ENCODE results near the gene TEX53.

Gene TEX53

DNA sequence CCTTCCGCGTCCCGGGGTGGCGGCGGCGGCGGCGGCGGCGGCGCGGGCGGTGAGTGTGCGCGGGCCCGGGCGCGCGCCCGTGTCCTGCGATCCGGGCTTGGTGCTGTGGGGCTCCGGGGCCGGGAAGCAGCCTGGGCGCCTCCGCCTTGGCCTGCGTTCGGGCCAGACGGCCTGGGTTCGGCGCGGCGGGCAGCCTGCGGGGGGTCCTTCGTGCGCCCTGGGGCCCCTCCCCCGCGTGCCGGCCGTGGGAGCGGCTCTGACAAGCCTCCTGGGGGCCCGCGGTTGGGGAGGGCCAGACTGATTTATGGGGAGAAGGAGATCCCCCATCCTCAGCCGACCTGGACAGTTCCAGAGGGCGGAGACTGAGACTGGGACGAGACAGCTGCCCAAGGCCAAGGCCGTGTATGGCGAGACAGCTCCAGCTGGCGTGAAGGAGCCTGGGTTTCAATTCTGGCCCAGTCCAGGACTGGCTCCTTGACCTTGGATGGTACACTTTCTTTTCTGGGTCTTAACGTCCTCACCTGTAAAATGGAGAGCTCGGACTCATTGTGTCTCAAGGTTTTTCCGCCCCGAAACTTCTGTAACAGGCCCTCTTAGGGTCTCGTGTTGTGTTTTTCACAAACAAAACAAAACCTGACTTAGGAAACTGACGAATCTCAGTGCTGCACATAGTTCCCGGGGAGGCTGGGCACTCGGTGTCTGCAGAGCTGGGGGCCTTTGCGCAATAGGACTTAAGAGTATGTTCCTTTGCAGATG, 45.9 kb downstream of the TEX53 start:
- TF ChIP-seq, protein P1, sequence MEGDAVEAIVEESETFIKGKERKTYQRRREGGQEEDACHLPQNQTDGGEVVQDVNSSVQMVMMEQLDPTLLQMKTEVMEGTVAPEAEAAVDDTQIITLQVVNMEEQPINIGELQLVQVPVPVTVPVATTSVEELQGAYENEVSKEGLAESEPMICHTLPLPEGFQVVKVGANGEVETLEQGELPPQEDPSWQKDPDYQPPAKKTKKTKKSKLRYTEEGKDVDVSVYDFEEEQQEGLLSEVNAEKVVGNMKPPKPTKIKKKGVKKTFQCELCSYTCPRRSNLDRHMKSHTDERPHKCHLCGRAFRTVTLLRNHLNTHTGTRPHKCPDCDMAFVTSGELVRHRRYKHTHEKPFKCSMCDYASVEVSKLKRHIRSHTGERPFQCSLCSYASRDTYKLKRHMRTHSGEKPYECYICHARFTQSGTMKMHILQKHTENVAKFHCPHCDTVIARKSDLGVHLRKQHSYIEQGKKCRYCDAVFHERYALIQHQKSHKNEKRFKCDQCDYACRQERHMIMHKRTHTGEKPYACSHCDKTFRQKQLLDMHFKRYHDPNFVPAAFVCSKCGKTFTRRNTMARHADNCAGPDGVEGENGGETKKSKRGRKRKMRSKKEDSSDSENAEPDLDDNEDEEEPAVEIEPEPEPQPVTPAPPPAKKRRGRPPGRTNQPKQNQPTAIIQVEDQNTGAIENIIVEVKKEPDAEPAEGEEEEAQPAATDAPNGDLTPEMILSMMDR (conservative IDR thresholded peaks at IDR 0.05; ENCODE audit: low read depth, low read length), result no peak
- peak overlapping the region; percentile 68 for H3K4me3 ChIP-seq (ENCODE audit: low read depth, low read length)
- DNase-seq (ENCODE audit: low read depth), result peak; percentile 85

DNA sequence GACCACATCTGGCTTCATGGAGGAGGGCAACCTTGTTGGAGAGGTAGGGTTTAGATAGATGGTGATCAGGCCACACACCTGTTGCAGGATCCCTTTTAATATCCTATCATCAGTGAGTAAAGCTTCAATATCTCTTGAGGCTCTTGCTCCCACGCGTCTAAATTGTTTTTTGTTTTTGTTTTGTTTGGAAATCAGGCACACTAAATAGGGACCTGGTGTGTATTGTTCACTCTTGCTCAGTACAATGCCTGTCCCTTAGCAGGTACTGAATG, 49.1 kb downstream of the TEX53 start:
- H3K4me3 ChIP-seq (ENCODE audit: low read depth, low read length), result no peak overlapping the region
- TF ChIP-seq, protein P1 (conservative IDR thresholded peaks at IDR 0.05; ENCODE audit: low read depth, low read length), result no peak
- no peak for DNase-seq (ENCODE audit: low read depth)

DNA sequence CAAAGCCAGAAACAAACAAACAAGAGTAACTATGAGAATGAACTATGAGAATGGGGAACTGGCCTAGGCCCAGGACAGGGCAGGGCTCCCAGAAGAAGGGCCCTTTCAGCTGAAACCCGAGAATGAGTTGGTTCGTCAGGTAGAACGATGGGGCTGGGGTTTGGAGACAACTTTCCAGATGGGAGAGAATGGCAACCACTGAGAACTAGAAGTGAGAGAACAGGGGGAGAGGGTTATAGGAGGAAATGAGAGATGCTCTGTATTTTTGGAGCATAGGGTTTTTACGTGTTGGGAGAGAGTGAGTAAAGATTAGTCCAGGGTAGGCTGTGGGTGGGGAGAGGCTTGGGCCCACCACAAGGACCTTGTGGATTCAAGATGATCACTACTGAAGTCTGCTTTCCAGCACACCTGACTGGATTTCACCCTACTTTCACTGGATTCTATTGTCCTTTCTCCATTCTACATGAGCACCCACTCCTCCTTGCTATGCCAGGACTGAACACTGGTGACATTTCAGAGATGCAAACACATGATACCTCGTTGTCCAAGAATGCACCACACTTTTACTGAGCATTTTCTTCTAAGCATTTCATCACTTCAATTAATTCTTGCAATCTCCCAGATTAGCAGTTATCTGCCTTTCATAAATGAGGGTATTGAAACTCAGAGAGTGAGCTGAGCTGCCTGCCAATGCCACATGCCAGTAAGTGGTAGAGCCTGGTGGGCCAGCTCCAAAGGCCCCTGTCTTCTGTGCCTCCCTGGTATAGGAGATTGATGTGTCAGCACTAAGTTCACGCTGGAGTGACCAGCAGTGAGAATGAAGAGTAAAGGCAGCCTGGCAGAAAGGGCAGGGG, 49.7 kb downstream of the TEX53 start:
- TF ChIP-seq, protein P1 (conservative IDR thresholded peaks at IDR 0.05; ENCODE audit: low read depth, low read length), result no peak
- H3K4me3 ChIP-seq (ENCODE audit: low read depth, low read length), result no peak overlapping the region
- DNase-seq (ENCODE audit: low read depth), result no peak

DNA sequence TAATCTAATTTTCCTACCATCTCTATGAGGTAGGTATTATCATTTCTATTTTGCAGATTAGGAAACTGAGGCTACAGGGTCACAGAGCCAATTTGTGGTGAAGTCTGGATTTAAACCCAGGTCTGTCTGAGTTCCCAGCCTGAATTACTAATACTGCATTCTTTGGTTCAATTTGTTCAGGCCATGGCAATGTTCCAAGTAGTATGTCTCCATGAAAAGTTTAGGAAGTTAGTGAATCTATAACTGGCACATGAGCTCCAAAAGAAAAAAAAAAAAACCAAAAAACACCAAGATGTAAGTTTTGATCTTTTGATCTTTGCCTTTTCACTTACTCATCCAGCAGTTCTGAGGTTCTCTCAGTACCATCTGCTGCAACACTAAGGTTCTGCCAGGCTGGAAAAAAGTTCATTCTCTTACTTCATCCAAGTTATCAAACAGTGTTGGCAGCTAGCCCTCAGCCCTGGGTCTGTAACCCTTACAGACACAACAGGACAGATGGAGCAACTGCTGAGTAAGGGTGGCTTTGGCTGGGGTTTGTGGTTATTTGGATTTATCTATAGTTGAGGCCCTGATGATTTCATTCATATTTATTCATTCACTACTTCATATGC, 50.9 kb downstream of the TEX53 start:
- DNase-seq (ENCODE audit: low read depth), result peak; percentile 83
- no peak overlapping the region for H3K4me3 ChIP-seq (ENCODE audit: low read depth, low read length)
- TF ChIP-seq, protein P1 (conservative IDR thresholded peaks at IDR 0.05; ENCODE audit: low read depth, low read length), result no peak

All from choroid plexus epithelial cell (primary cell).